IPS DF 19.7 (cell line): ENCODE results near the gene CELF3.
"Not testable (repeated sequence)": the region's sequence is repeated elsewhere in the genome, so short reads cannot be mapped to it uniquely, and the experiment has no call there.

ENCODE experiments used
- DNase-seq: peaks from one replicate; pipeline ENCODE4 v3.0.0-alpha.2; 2013; ENCODE audit warnings: low read depth, low spot score

Gene CELF3

GRCh38 chr1:151703813-151704212 is 12.8 kb downstream of the CELF3 start:
- no peak for DNase-seq

DNA sequence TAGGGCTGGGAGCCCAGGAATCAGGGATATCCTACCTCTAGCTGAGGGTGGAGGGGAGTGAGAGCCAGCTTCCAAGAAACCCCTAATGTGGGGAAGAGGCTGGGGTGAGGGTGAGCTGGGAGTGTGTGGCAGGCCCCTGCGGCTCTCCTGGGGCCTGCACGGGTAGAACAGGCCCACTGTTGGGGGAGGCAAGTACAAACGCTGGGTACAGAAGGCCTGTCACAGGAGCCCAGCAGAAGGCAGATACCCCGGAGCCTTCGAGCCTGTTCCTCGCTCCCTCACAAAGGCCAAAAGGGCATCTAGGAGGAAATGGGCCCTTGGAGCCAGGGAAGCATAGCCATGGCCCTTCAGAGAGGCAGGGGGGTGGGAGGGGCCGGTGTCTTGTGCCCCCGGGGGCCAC is 13.7 kb downstream of the CELF3 start:
- DNase-seq, result no peak

DNA sequence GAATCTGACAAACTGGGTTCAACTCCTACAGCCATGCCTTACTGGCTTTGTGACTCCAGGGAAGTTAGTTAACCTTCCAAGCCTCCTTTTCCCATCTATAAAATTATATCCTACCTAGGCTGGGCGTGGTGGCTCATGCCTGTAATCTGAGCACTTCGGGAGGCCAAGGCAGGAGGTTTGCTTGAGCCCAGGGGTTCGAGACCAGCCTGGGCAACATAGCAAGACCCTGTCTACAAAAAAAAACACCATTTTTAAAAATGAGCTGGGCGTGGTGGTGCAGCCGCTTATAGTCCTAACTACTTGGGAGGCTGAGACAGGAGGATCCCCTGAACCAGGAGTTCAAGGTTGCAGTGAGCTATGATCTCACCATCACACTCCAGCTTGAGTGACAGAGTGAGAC is 15.1 kb downstream of the CELF3 start:
- no peak for DNase-seq

GRCh38 chr1:151693057-151693651 is 23.4 kb downstream of the CELF3 start:
- no peak for DNase-seq

- DNase-seq, result no peak
Measured at GRCh38 chr1:151692226-151692625, 24.4 kb downstream of the CELF3 start.

DNA sequence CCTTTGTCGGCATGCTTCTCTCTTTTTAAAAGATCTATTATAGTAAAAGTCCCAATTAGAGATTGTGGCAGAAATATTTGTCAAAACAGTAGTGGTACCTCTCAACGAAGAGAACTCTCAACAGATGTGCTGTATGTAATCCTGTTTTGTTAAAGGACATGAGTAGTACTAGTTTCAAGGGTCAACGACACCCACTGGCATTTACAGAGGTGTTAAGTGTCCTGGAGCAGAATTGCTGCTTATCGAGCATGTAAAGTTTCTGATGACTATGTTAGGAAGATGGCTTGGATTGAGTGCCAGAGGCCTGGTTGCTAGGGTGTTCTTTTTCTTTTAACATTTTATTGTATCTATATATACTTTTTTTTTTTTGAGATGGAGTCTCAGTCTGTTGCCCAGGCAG is 27.1 kb downstream of the CELF3 start:
- no peak for DNase-seq

DNA sequence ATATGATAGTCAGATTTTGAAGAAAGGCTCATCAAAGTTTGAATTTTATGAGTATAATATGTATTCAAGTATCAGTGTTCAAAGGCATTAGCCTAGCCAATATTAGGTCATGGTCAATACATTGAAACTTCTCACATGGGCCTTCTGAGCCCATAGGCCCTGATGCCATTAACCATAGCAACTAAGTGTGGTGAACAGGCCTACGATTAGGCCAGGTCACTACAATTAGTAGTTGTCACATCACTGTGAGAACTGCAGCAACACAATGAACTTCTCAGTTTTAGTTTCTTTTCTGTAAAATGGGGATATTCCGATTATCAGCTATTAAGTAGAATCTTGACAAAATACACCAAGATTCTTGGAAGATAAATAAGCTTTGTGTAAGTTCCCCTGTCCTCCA is 30.0 kb downstream of the CELF3 start:
- no peak for DNase-seq

- no peak for DNase-seq
Measured at GRCh38 chr1:151684128-151684527, 32.5 kb downstream of the CELF3 start.

DNA sequence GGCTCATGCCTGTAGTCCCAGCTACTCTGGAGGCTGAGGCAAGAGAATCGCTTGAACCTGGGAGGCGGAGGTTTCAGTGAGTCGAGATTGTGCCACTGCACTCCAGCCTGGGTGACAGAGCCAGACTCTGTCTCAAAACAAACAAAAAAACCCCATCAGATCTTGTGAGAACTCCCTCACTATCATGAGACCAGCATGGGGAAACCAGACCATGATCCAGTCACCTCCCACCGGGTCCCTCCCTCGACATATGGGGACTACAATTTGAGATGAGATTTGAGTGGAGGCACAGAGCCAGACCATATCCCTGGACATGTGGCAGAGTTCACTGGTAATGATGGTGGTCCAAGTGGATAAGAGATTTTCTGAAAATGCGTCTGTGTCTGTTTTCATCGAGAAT is 33.7 kb downstream of the CELF3 start:
- DNase-seq, result not testable (repeated sequence)

GRCh38 chr1:151681923-151682322 is 34.7 kb downstream of the CELF3 start:
- DNase-seq, result no peak

- DNase-seq, result no peak
Measured at GRCh38 chr1:151680826-151681225, 35.8 kb downstream of the CELF3 start.

DNA sequence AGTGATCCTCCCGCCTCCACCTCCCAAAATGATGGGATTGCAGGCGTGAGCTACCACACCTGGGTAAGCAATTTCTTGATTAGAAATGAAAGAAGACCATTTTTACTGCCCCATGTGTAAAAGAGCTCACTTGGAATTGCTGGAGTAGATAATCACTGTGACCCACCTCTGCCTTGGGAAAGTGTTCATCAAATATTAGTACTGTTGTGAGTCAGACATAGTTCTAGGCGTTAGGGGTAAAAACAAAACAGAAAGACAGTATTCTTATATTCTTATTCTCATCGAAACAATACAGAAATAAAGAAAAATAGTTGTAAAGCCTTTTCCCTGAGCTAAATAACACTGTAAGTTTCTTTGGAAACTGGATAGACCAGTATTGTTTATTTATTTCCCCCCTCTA is 36.2 kb downstream of the CELF3 start:
- no peak for DNase-seq

- no peak for DNase-seq
Measured at GRCh38 chr1:151673407-151673806, 43.2 kb downstream of the CELF3 start.

DNA sequence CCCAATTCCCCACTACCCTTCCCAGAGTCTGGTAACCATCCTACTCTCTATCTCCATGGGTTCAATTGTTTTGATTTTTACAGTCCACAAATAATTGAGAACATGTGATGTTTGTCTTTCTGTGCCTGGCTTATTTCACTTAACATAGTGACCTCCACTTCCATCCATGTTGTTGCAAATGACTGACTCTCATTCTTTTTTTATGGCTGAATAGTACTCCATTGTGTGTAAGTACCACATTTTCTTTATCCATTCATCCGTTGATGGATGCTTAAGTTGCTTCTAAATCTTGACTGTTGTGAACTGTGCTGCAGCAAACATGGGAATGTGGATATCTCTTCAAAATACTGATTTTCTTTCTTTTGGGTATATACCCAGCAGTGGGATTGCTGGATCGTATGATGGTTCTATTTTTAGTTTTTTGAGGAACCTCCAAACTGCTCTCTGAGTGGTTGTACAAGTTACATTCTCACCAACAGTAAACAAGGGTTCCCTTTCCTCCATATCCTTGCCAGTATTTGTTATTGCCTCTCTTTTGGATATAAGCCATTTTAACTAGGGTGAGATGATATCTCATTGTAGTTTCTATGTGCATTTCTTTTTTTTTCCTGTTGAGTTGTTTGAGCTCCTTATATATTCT is 46.4 kb downstream of the CELF3 start:
- not testable (repeated sequence) for DNase-seq

DNA sequence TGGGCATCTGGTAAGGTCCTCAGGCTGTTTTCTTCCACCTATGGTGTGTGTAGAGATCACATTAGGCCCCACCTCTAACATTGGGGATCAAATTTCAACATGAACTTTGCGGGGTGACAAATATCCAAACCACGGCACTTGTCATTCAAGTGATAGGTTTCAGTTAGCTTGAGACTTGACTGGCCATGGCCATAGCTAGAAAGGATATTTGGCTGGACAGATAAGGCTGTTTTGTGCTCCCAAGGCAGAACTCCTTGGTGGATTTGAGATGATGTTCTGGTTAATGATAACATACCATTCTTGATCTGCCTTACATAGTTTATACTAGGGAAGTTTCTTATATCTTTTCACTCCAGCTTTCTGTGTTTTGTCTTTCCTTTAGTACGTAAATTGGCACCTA is 48.5 kb downstream of the CELF3 start:
- no peak for DNase-seq

DNA sequence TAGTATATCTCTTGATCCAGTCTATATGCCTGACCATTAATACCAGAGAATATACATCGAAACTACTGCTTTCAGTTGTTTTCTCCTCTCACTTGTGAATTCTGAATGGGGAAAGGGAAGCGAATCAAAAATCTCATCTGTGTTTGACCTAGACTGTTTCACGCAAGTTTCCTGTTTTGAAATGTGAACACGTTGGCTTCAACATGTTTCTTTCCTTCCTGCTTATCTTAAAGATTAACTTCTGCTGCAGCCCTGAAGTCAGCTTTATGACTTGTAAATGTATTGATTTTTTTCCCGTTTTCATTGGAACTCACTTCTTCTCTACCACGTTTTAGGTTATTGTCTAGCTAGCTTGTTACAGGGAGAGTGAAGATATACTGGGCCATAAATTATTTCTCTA is 54.9 kb downstream of the CELF3 start:
- no peak for DNase-seq

- DNase-seq, result no peak
Measured at GRCh38 chr1:151655371-151655770, 61.2 kb downstream of the CELF3 start.

DNA sequence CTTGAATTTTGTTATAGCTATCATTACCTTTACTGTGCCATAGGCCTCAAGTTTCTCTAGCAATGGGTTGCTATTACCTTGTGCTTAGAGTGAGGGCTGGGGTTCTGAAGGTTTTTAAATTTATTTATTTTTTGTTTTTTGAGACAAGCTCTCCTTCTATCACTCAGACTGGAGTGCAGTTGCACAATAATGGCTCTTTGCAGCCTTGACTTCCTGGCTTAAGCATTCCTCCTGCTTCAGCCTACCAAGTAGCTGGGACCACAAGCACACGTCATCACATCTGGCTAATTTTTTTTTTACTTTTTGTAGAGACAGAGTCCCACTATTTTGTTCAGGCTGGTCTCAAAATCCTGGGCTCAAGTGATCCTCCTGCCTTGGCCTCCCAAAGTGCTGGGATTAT is 63.2 kb downstream of the CELF3 start:
- DNase-seq, result no peak
